Natural killer cell (primary cell): Measurements from ENCODE around the gene RHOBTB3. TPM values are rescaled to one million over a fixed set of nuclear protein-coding genes. Genes with fewer than 3 reads are reported as not detected.

Experiments used
- ATAC-seq, 3 donors: fragments of 150-1000 bp in 2 of 3; fragments of 200-7000 bp in 1 of 3; cut with Tn5 transposase; 1 replicate in 1 of 3; 2 replicates in 2 of 3; pipeline ENCODE4 v1.10.0; 2021; ENCODE audit warnings: mild to moderate bottlenecking in 2 of 3, moderate library complexity in 2 of 3
- DNase-seq, 2 donors: peaks; one replicate each; pipeline versions ENCODE4 v3.0.0 to v3.0.0-alpha.2; 2013 to 2021; ENCODE audit warnings: mixed read lengths in 1 of 2
- H3K27ac ChIP-seq: one replicate; pipeline ENCODE4 v1.5.1; 2013; ENCODE audit warnings: mild to moderate bottlenecking, low read length
- H3K27me3 ChIP-seq: one replicate; pipeline ENCODE4 v1.6.1; 2013; ENCODE audit warnings: low read length; ENCODE audit not compliant: control insufficient read depth, insufficient read depth
- H3K36me3 ChIP-seq: one replicate; pipeline ENCODE4 v1.6.1; 2013; ENCODE audit warnings: low read length; ENCODE audit not compliant: control insufficient read depth, insufficient read depth
- H3K4me1 ChIP-seq: one replicate; pipeline ENCODE4 v1.6.1; 2013; ENCODE audit warnings: low read length; ENCODE audit not compliant: control insufficient read depth, insufficient read depth
- H3K4me3 ChIP-seq: one replicate; pipeline ENCODE4 v1.5.1; 2013; ENCODE audit warnings: low read length
- H3K9me3 ChIP-seq: one replicate; pipeline ENCODE4 v1.6.1; 2013; ENCODE audit warnings: low read length; ENCODE audit not compliant: control insufficient read depth, insufficient read depth
- H3K27ac Mint-ChIP-seq, 2 donors: one replicate each; pipeline ENCODE4 v1.8.0; 2022; ENCODE audit warnings: mild to moderate bottlenecking in 2 of 2, mixed read lengths in 2 of 2, moderate library complexity in 1 of 2
- H3K27me3 Mint-ChIP-seq, 2 donors: one replicate each; pipeline ENCODE4 v1.8.0; 2022; ENCODE audit warnings: low read depth in 2 of 2, mixed read lengths in 2 of 2
- H3K36me3 Mint-ChIP-seq: one replicate; pipeline ENCODE4 v1.8.0; 2022; ENCODE audit warnings: mixed read lengths
- H3K4me1 Mint-ChIP-seq, 2 donors: one replicate each; pipeline ENCODE4 v1.8.0; 2022; ENCODE audit warnings: mixed read lengths in 2 of 2
- H3K4me3 Mint-ChIP-seq: one replicate; pipeline ENCODE4 v1.8.0; 2022; ENCODE audit warnings: mild to moderate bottlenecking, moderate library complexity, mixed read lengths
- H3K9me3 Mint-ChIP-seq, 2 donors: one replicate each; pipeline ENCODE4 v1.8.0; 2022; ENCODE audit warnings: mixed read lengths in 2 of 2
- CTCF ChIP-seq: fragments of 200-600 bp; IDR thresholded peaks from one replicate; pipeline ENCODE4 v1.8.0; 2022; ENCODE audit warnings: antibody characterized with exemption
- WGBS: methylation state at CpG from one replicate; pipeline ENCODE4 v1.1.7; 2013; ENCODE audit warnings: missing lambda C conversion rate; ENCODE audit not compliant: insufficient coverage; 5-methylcytosine and 5-hydroxymethylcytosine counted together
- intact Hi-C: fragments of 100-400 bp; cut with micrococcal nuclease; formaldehyde crosslinking; loops from one replicate; pipeline ENCODE4 v1.14.2; 2022
- total RNA-seq, 4 donors: library from RNA; stranded (reverse); fragments of 120-200 nt in 1 of 4; gene quantifications; one replicate each; pipeline versions ENCODE4 v1.2.3 to v1.2.4, GENCODE V29; 2013 to 2022

RHOBTB3 gene
- total RNA-seq, 3 donors from 2014 or later (not counting 1 experiment from before 2014, with no cell fraction given): 46.5 to 55.1 (median 46.5) TPM

- intact Hi-C loops: no loop called here
- no peaks in the 10 kb centered on the region for H3K9me3 Mint-ChIP-seq
- no peaks in the 10 kb centered on the region for H3K9me3 ChIP-seq
- no peak for TF ChIP-seq CTCF
- no peak for ATAC-seq
- H3K27me3 Mint-ChIP-seq: no peaks in the 10 kb centered on the region
- H3K27ac Mint-ChIP-seq: no peak overlapping the region
- no peaks in the 10 kb centered on the region for H3K36me3 Mint-ChIP-seq
- no peaks in the 10 kb centered on the region for H3K4me1 ChIP-seq
- H3K4me3 ChIP-seq: no peak overlapping the region
- DNase-seq: no peak
- H3K4me3 Mint-ChIP-seq: no peak overlapping the region
- H3K27ac ChIP-seq: no peak overlapping the region
- H3K36me3 ChIP-seq: no peaks in the 10 kb centered on the region
- H3K4me1 Mint-ChIP-seq: peaks cover 10 to 12% of the 10 kb centered on the region in 2 donors
- no peaks in the 10 kb centered on the region for H3K27me3 ChIP-seq
These were observed 67.4 kb downstream of the RHOBTB3 start for GRCh38 chr5:95798545-95798944.

DNA sequence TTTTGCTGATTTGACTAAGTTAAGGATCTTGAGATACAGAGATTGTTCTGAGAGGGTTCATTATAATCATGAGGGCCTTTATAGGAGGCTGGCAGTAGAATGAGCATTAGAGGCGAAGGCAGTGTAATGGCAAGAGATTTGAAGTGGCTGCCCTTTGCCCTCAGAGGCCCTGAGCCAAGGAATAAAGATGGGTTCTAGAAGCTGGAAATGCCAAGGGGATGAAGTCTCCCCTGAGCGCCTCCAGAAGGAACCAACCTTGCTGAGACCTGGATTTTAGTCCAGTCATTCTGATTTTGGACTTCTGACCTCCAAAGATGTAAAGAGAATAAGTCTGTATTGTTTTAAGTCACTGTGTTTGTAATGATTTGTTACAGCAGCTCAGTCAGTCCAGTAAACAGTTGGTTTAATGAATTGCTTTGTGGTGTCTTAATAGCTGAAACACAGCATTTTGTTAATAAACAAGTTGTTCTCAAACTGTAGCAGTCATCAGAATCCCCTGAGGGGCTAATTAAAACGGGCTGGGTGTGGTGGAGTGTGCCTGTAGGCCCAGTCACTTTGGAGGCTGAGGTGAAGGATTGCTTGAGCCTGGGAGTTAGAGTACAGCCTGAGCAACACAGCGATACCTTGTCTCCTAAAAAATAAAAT, 68.2 kb downstream of the RHOBTB3 start:
- H3K36me3 ChIP-seq: no peaks in the 10 kb centered on the region
- 98% methylated on average over 4 of the region's 4 CpGs for WGBS
- intact Hi-C loops: no loop called here
- no peaks in the 10 kb centered on the region for H3K27me3 ChIP-seq
- Mint-ChIP-seq H3K27me3 (no peaks in the 10 kb centered on the region), H3K4me3 (no peak overlapping the region), H3K36me3 (no peaks in the 10 kb centered on the region), H3K4me1 (peaks cover 10 to 14% of the 10 kb centered on the region in 2 donors), H3K9me3 (peaks cover 0 to 2% of the 10 kb centered on the region in 2 donors), H3K27ac (no peak overlapping the region)
- no peak overlapping the region for H3K27ac ChIP-seq
- no peaks in the 10 kb centered on the region for H3K4me1 ChIP-seq
- no peak for TF ChIP-seq CTCF
- no peak for ATAC-seq
- no peak overlapping the region for H3K4me3 ChIP-seq
- no peak for DNase-seq
- H3K9me3 ChIP-seq: no peaks in the 10 kb centered on the region

DNA sequence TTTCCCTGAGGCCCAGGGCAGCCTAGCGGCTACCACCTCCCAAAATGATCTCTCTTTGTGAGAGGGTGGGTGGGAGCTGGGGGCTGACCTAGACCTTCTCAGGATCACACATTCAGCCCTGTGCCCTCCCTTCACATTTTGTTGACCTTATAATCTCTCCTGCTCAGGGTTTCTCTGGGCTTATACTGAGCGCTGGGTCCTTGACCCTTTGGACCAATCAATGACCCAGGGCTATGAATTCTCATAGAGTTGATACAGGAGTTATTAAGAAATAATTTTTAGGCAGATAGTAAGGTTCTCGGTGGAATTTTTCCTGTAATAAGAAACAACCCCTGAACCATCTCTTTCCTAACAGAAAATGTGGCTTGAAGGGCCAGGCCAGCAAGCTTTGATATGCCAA, 69.4 kb downstream of the RHOBTB3 start:
- Histone ChIP-seq H3K27me3 (no peaks in the 10 kb centered on the region), H3K36me3 (no peaks in the 10 kb centered on the region), H3K4me3 (no peak overlapping the region), H3K27ac (no peak overlapping the region), H3K4me1 (no peaks in the 10 kb centered on the region), H3K9me3 (no peaks in the 10 kb centered on the region)
- no peak for ATAC-seq
- H3K36me3 Mint-ChIP-seq: no peaks in the 10 kb centered on the region
- H3K27ac Mint-ChIP-seq: no peak overlapping the region
- H3K27me3 Mint-ChIP-seq: no peaks in the 10 kb centered on the region
- WGBS: 100% methylated on average over 2 of the region's 3 CpGs
- intact Hi-C loops: no loop called here
- no peak overlapping the region for H3K4me3 Mint-ChIP-seq
- no peak for DNase-seq
- no peak for TF ChIP-seq CTCF
- peaks cover 0 to 3% of the 10 kb centered on the region in 2 donors for H3K9me3 Mint-ChIP-seq
- H3K4me1 Mint-ChIP-seq: peaks cover 10 to 14% of the 10 kb centered on the region in 2 donors

DNA sequence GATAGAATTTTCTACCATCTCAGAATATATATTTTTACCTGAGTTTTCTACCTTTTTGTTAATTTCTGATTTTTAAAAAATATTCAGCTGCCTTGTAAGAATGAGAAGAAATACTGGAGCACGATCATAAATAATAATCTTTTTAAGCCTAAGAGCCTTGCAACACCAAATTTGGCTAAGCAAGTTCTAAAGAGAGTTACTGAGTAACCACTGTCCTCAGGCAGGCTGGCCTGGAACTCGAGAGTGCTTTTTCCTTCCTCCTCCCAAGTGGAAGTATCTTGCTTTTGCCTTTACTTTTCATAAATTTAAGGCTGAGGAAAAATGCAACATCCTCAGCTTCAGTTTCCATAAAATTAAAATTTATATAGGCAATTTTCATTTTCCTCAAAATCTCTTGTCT, 70.4 kb downstream of the RHOBTB3 start:
- no peaks in the 10 kb centered on the region for H3K4me1 ChIP-seq
- H3K9me3 Mint-ChIP-seq: peaks cover 0 to 3% of the 10 kb centered on the region in 2 donors
- no peaks in the 10 kb centered on the region for H3K36me3 ChIP-seq
- H3K36me3 Mint-ChIP-seq: no peaks in the 10 kb centered on the region
- TF ChIP-seq CTCF: no peak
- H3K27me3 Mint-ChIP-seq: no peaks in the 10 kb centered on the region
- intact Hi-C loops: no loop called here
- H3K9me3 ChIP-seq: no peaks in the 10 kb centered on the region
- H3K27ac ChIP-seq: no peak overlapping the region
- no peak overlapping the region for H3K4me3 Mint-ChIP-seq
- WGBS: 94% methylated on average over 2 of the region's 2 CpGs
- no peak for DNase-seq
- H3K27ac Mint-ChIP-seq: no peak overlapping the region
- no peak overlapping the region for H3K4me3 ChIP-seq
- H3K4me1 Mint-ChIP-seq: peaks cover 10 to 14% of the 10 kb centered on the region in 2 donors
- no peak for ATAC-seq
- H3K27me3 ChIP-seq: no peaks in the 10 kb centered on the region
